ENCODE measurements around the gene NEBL. TPM values are rescaled to one million over a fixed set of nuclear protein-coding genes. Genes with fewer than 3 reads are reported as not detected.

Gene NEBL
- total and polyA plus RNA-seq, 2 experiments from 2014 or later = 247 to 489 TPM

DNA sequence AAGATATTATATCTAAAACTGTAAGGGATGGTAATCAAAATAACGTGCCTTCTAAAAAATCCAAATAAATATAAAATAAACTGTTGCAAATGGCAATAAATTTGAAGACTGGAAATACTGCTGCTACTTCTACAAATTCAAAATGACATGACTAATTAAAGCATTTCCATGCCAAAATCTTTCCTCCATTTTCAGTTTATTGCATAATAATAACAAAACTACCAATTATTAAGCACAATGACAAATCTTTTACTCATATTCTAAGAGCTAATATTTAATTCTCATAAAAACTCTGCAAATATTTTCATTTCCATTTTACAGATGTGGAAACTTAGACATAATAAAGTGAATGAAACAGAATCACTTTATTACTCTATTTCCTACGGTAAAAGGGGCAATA, 38.8 kb upstream of the NEBL start:
- Histone ChIP-seq H3K27me3 (no peaks in the 10 kb centered on the region), H3K4me1 (ENCODE audit: low read depth) (peaks cover 5% of the 10 kb centered on the region), H3K4me3 (no peak overlapping the region), H3K36me3 (no peaks in the 10 kb centered on the region), H3K27ac (no peak overlapping the region), H3K9me3 (ENCODE audit: low read depth) (no peaks in the 10 kb centered on the region)
- TF ChIP-seq, protein P1, sequence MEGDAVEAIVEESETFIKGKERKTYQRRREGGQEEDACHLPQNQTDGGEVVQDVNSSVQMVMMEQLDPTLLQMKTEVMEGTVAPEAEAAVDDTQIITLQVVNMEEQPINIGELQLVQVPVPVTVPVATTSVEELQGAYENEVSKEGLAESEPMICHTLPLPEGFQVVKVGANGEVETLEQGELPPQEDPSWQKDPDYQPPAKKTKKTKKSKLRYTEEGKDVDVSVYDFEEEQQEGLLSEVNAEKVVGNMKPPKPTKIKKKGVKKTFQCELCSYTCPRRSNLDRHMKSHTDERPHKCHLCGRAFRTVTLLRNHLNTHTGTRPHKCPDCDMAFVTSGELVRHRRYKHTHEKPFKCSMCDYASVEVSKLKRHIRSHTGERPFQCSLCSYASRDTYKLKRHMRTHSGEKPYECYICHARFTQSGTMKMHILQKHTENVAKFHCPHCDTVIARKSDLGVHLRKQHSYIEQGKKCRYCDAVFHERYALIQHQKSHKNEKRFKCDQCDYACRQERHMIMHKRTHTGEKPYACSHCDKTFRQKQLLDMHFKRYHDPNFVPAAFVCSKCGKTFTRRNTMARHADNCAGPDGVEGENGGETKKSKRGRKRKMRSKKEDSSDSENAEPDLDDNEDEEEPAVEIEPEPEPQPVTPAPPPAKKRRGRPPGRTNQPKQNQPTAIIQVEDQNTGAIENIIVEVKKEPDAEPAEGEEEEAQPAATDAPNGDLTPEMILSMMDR (IDR thresholded peaks at IDR 0.05; ENCODE audit: low read depth, low read length) = no peak
- peak in 1 of 2 donors; percentile 14 for DNase-seq (ENCODE audit: low read depth in 1 of 2, low spot score in 1 of 2)

DNA sequence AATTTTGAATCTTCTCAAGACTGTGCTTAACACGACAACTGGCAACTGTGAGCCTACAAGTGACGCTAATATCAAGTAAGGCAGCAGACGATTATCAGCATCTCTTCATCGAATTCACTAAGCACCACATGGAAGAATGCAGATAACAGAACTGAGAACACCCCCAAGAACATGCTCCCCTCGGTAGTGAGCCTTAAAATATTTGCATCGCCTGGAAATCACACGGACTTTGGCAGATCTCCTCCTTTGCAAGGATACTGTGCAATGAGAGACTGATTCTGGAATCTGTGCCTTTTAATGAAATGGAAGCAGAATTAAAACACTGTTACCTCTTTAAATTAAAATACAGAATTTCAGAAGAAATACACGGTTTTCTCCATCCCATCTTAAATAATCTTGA, 38.2 kb upstream of the NEBL start:
- Histone ChIP-seq H3K4me1 (ENCODE audit: low read depth) (peaks cover 5% of the 10 kb centered on the region), H3K9me3 (ENCODE audit: low read depth) (no peaks in the 10 kb centered on the region), H3K27me3 (no peaks in the 10 kb centered on the region), H3K36me3 (no peaks in the 10 kb centered on the region), H3K4me3 (no peak overlapping the region), H3K27ac (no peak overlapping the region)
- TF ChIP-seq, protein P1 (IDR thresholded peaks at IDR 0.05; ENCODE audit: low read depth, low read length) = no peak
- DNase-seq (ENCODE audit: low read depth in 1 of 2, low spot score in 1 of 2) = no peak

DNA sequence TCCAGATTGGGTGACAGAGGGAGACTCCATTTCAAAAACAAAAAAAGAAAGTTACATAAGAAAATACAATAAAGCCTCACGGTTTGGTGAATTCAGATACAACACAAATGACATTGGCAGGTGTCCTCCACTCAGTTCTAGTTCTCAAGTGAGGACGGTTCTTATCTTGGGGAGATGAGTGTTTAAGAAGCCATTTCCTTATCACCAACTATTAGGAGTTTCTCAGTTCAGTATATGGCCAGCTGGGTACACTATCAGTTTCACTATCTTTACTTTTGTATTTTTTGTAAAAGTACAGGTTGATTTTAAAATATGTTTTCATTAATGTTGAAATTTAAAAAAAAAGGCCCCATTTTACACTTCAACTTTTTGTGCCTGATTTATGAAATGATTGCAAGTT, 36.6 kb upstream of the NEBL start:
- H3K4me3 ChIP-seq = no peak overlapping the region
- TF ChIP-seq, protein P1 (IDR thresholded peaks at IDR 0.05; ENCODE audit: low read depth, low read length) = no peak
- H3K36me3 ChIP-seq = no peaks in the 10 kb centered on the region
- no peaks in the 10 kb centered on the region for H3K9me3 ChIP-seq (ENCODE audit: low read depth)
- DNase-seq (ENCODE audit: low read depth in 1 of 2, low spot score in 1 of 2) = no peak
- H3K4me1 ChIP-seq (ENCODE audit: low read depth) = peaks cover 5% of the 10 kb centered on the region
- no peaks in the 10 kb centered on the region for H3K27me3 ChIP-seq
- H3K27ac ChIP-seq = no peak overlapping the region

DNA sequence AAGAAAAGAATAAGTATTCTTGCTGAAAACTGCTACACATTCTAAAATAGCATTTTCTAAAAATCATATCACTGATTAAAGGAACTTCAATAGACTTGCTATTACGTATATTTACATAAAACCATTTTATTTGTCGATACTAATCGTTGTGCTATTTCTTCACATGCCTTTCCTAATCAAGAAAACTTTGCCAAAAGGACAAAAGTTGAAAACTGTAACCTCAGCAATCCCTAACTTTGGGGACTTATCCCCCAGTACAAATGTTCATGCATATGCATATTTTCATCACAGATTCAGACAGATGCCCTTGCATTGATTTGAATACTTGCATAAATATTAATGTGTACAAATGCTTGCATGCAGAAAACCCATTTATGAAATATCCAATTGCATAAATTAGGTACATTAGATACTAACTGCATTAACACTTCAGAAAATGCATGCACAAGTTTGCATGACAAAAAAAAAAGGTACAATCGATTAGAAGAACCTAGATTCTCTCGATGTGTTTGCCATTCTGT, 35.6 kb upstream of the NEBL start:
- no peak overlapping the region for H3K27ac ChIP-seq
- no peak for DNase-seq (ENCODE audit: low read depth in 1 of 2, low spot score in 1 of 2)
- H3K4me3 ChIP-seq = no peak overlapping the region
- no peaks in the 10 kb centered on the region for H3K36me3 ChIP-seq
- peaks cover 5% of the 10 kb centered on the region for H3K4me1 ChIP-seq (ENCODE audit: low read depth)
- H3K27me3 ChIP-seq = no peaks in the 10 kb centered on the region
- TF ChIP-seq, protein P1 (IDR thresholded peaks at IDR 0.05; ENCODE audit: low read depth, low read length) = no peak
- no peaks in the 10 kb centered on the region for H3K9me3 ChIP-seq (ENCODE audit: low read depth)

DNA sequence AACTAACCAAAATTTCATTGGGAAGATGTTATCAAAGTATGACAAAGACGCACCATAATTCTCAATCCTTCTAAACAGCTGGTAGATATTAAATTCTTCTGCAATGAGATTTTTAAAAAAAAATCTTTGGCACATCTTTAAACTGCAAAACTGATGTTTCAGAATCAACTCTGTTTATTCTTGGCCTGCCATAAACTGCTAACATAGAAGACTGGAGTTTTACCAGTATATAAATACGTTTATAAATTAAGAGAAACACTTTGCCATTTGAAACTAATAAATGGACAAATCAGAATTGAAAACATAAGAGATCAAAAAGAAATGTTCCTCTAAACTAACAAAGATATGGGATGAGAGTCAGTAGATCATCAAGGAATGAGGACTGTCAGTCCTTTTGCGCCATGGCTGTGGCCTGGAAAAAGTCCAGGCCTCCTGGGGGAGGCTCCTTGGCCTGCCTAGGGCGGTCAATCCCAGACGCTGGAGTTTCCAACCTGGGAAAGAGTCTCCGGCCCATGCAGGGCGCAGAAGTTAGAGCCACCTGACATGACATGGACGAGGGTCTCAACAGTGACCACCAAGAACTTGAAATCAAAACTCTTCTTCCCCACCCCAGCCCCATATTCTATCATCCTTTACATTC, 34.2 kb upstream of the NEBL start:
- no peak overlapping the region for H3K4me3 ChIP-seq
- H3K36me3 ChIP-seq = no peaks in the 10 kb centered on the region
- H3K4me1 ChIP-seq (ENCODE audit: low read depth) = peaks cover 5% of the 10 kb centered on the region
- DNase-seq (ENCODE audit: low read depth in 1 of 2, low spot score in 1 of 2) = no peak
- H3K27me3 ChIP-seq = no peaks in the 10 kb centered on the region
- no peak overlapping the region for H3K27ac ChIP-seq
- TF ChIP-seq, protein P1 (IDR thresholded peaks at IDR 0.05; ENCODE audit: low read depth, low read length) = no peak
- H3K9me3 ChIP-seq (ENCODE audit: low read depth) = no peaks in the 10 kb centered on the region
